KMS-11 (cell line): ENCODE data around the gene NEDD1.

Source experiments
- H2AFZ ChIP-seq: fragments of 200-600 bp; sonication (generic); 2 replicates; pipeline ENCODE4 v1.6.1; 2016; ENCODE audit warnings: antibody characterized with exemption, mixed run types, low read depth
- H3K27ac ChIP-seq: fragments of 200-600 bp; sonication (generic); 2 replicates; pipeline ENCODE4 v1.6.1; 2016; ENCODE audit warnings: mild to moderate bottlenecking, mixed run types
- H3K27me3 ChIP-seq: fragments of 200-600 bp; sonication (generic); 2 replicates; pipeline ENCODE4 v1.6.1; 2017; ENCODE audit warnings: mild to moderate bottlenecking, low read depth, mixed run types, moderate library complexity; ENCODE audit not compliant: insufficient read depth
- H3K36me3 ChIP-seq: fragments of 200-600 bp; sonication (generic); 2 replicates; pipeline ENCODE4 v1.6.1; 2017; ENCODE audit warnings: mild to moderate bottlenecking, mixed run types; ENCODE audit not compliant: insufficient read depth
- H3K4me1 ChIP-seq: fragments of 200-600 bp; sonication (generic); 2 replicates; pipeline ENCODE4 v1.6.1; 2016; ENCODE audit warnings: mild to moderate bottlenecking, low read depth, mixed run types; ENCODE audit not compliant: poor library complexity, severe bottlenecking
- H3K4me2 ChIP-seq: fragments of 200-600 bp; sonication (generic); 2 replicates; pipeline ENCODE4 v1.7.0; 2016; ENCODE audit warnings: mild to moderate bottlenecking, mixed run types
- H3K4me3 ChIP-seq: fragments of 200-600 bp; sonication (generic); IDR thresholded peaks from 2 replicates; pipeline ENCODE4 v1.6.1; 2017; ENCODE audit warnings: low read depth, low read length, mixed read lengths; ENCODE audit not compliant: insufficient read depth
- H3K79me2 ChIP-seq: fragments of 200-600 bp; sonication (generic); 2 replicates; pipeline ENCODE4 v1.6.1; 2016; ENCODE audit warnings: low read depth, mixed run types; ENCODE audit not compliant: insufficient read depth
- H3K9ac ChIP-seq: fragments of 200-600 bp; sonication (generic); 2 replicates; pipeline ENCODE4 v1.6.1; 2016; ENCODE audit warnings: mild to moderate bottlenecking, mixed run types
- H4K20me1 ChIP-seq: fragments of 200-600 bp; sonication (generic); 2 replicates; pipeline ENCODE4 v1.6.1; 2016; ENCODE audit warnings: mild to moderate bottlenecking, mixed run types; ENCODE audit not compliant: insufficient read depth
- TF ChIP-seq, protein P1 (sequence below): fragments of 200-600 bp; sonication (generic); conservative IDR thresholded peaks from 2 replicates; pipeline ENCODE4 v1.6.1; 2017; ENCODE audit warnings: low read depth, mild to moderate bottlenecking, antibody characterized with exemption, low read length, moderate library complexity, mixed read lengths

Gene NEDD1

DNA sequence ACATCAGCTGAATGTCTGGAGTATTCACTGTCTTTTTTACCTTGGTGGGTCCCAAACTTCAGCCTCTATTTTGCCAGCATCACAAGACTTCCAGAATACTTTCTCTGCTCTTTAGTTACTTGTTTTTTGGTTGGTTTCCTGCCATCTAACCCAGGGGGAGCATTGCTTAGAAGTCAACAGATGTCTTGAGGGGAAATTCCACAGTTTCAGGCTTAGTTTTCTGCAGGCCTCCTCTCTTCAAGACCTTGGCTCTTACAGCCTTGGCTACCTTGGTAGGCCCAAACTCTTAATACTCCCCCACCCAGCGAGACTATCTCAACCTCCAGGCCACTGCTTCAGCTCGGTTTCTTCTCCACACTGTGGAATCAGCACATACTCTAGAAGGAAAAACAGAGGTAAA, 41.7 kb downstream of the NEDD1 start:
- Histone ChIP-seq H2AFZ (no peak overlapping the region), H3K27me3 (no peaks in the 10 kb centered on the region), H3K79me2 (no peaks in the 10 kb centered on the region), H4K20me1 (no peaks in the 10 kb centered on the region), H3K4me1 (no peaks in the 10 kb centered on the region), H3K27ac (no peak overlapping the region), H3K36me3 (no peaks in the 10 kb centered on the region), H3K9ac (no peak overlapping the region), H3K4me2 (no peak overlapping the region), H3K4me3 (no peak overlapping the region)
- TF ChIP-seq, protein P1, sequence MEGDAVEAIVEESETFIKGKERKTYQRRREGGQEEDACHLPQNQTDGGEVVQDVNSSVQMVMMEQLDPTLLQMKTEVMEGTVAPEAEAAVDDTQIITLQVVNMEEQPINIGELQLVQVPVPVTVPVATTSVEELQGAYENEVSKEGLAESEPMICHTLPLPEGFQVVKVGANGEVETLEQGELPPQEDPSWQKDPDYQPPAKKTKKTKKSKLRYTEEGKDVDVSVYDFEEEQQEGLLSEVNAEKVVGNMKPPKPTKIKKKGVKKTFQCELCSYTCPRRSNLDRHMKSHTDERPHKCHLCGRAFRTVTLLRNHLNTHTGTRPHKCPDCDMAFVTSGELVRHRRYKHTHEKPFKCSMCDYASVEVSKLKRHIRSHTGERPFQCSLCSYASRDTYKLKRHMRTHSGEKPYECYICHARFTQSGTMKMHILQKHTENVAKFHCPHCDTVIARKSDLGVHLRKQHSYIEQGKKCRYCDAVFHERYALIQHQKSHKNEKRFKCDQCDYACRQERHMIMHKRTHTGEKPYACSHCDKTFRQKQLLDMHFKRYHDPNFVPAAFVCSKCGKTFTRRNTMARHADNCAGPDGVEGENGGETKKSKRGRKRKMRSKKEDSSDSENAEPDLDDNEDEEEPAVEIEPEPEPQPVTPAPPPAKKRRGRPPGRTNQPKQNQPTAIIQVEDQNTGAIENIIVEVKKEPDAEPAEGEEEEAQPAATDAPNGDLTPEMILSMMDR: no peak

DNA sequence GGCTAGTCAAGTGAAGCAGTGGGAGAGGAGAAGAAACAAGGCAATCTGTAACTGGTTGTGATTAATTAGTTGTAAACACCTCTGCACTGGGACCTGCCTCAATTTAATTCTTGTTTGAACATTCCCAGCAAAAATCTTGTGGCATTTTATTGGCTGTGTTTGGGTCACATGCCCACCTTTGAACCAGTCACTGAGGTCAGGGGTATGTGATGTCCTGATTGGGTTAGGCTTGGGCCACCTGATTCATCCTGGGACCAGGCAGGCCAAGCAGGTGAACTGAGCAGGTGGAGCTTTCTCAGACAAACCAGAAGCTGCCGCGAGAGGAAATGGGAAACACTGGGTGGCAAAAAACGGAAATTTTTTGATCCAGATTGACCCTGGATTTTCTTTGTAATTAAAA, 72.5 kb downstream of the NEDD1 start:
- Histone ChIP-seq H3K27ac (no peak overlapping the region), H4K20me1 (no peaks in the 10 kb centered on the region)

GRCh38 chr12:96980991-96981414, 73.9 kb downstream of the NEDD1 start:
- Histone ChIP-seq H4K20me1 (no peaks in the 10 kb centered on the region), H3K79me2 (no peaks in the 10 kb centered on the region), H3K4me3 (no peak overlapping the region), H3K27me3 (no peaks in the 10 kb centered on the region), H3K4me2 (no peak overlapping the region), H3K4me1 (no peaks in the 10 kb centered on the region), H2AFZ (no peak overlapping the region), H3K9ac (no peak overlapping the region), H3K27ac (no peak overlapping the region), H3K36me3 (no peaks in the 10 kb centered on the region)
- TF ChIP-seq, protein P1: no peak

More for the DNA sequence above, 72.5 kb downstream of the NEDD1 start:
- Histone ChIP-seq H2AFZ (no peak overlapping the region), H3K79me2 (no peaks in the 10 kb centered on the region), H3K4me1 (no peaks in the 10 kb centered on the region), H3K9ac (no peak overlapping the region), H3K4me3 (no peak overlapping the region), H3K27me3 (no peaks in the 10 kb centered on the region), H3K4me2 (no peak overlapping the region), H3K36me3 (no peaks in the 10 kb centered on the region)
- TF ChIP-seq, protein P1: no peak

- H3K27me3 ChIP-seq: no peaks in the 10 kb centered on the region
- H3K27ac ChIP-seq: no peak overlapping the region
- no peaks in the 10 kb centered on the region for H3K79me2 ChIP-seq
- H3K4me2 ChIP-seq: no peak overlapping the region
- H3K36me3 ChIP-seq: no peaks in the 10 kb centered on the region
- no peaks in the 10 kb centered on the region for H4K20me1 ChIP-seq
- no peak overlapping the region for H3K9ac ChIP-seq
- H3K4me3 ChIP-seq: no peak overlapping the region
- TF ChIP-seq, protein P1: no peak
- H3K4me1 ChIP-seq: no peaks in the 10 kb centered on the region
- no peak overlapping the region for H2AFZ ChIP-seq
These were observed 74.9 kb downstream of the NEDD1 start for GRCh38 chr12:96981911-96982310.
